COR-L47 (cell line): Measurements from ENCODE around the gene PSME2.

Experiments
- DNase-seq: peaks from one replicate; lab custom pipeline; 2025; lab: John Stamatoyannopoulos, UW

Gene PSME2

GRCh38 chr14:24179294-24179960 lies 33.0 kb upstream of the PSME2 start:
- no peak for DNase-seq

GRCh38 chr14:24178399-24179178 lies 32.2 kb upstream of the PSME2 start:
- no peak for DNase-seq

- DNase-seq = no peak
Observed at GRCh38 chr14:24177891-24178290, 31.5 kb upstream of the PSME2 start.

- no peak for DNase-seq
Observed at GRCh38 chr14:24177041-24177825, 30.8 kb upstream of the PSME2 start.

GRCh38 chr14:24176599-24176998 lies 30.2 kb upstream of the PSME2 start:
- no peak for DNase-seq

GRCh38 chr14:24172871-24173281 lies 26.5 kb upstream of the PSME2 start:
- DNase-seq = peak; percentile 18

GRCh38 chr14:24172261-24172860 lies 26.0 kb upstream of the PSME2 start:
- DNase-seq = peak; percentile 50

GRCh38 chr14:24171422-24172260 lies 25.2 kb upstream of the PSME2 start, which contains the start of gene REC8:
Gene REC8, plus strand, starts transcription at chr14:24172080. Its CDS starts 473 bp downstream, at chr14:24172553.
- DNase-seq = peak; percentile 99

- DNase-seq = no peak
Observed at GRCh38 chr14:24167469-24168114, 21.2 kb upstream of the PSME2 start.

- DNase-seq = no peak
Observed at GRCh38 chr14:24165785-24166184, 19.4 kb upstream of the PSME2 start.

- no peak for DNase-seq
Observed at GRCh38 chr14:24164518-24164991, 18.1 kb upstream of the PSME2 start.

- DNase-seq = no peak
Observed at GRCh38 chr14:24162093-24162492, 15.7 kb upstream of the PSME2 start.

- DNase-seq = peak; percentile 94
Observed at GRCh38 chr14:24160850-24161804, 14.7 kb upstream of the PSME2 start, which contains the start of gene IRF9. Gene IRF9, plus strand, starts transcription at chr14:24161265. Its CDS starts 880 bp downstream, at chr14:24162145.

- no peak for DNase-seq
Observed at GRCh38 chr14:24160499-24160849, 14.1 kb upstream of the PSME2 start.

GRCh38 chr14:24159777-24160498 lies 13.5 kb upstream of the PSME2 start:
- DNase-seq = no peak

GRCh38 chr14:24157331-24157730 lies 10.9 kb upstream of the PSME2 start:
- no peak for DNase-seq

- no peak for DNase-seq
Observed at GRCh38 chr14:24156840-24157239, 10.4 kb upstream of the PSME2 start.

- no peak for DNase-seq
Observed at GRCh38 chr14:24155100-24155499, 8.7 kb upstream of the PSME2 start.
